Loucy (cell line): Measurements from ENCODE around the gene LRRC28.

ENCODE experiments used
- H2AFZ ChIP-seq: fragments of 200-600 bp; sonication (generic); 2 replicates; pipeline ENCODE4 v1.6.0; 2016; ENCODE audit warnings: antibody characterized with exemption, mild to moderate bottlenecking, low read length, moderate library complexity
- H3F3A ChIP-seq: fragments of 200-600 bp; 2 replicates; pipeline ENCODE4 v1.6.0; 2016; ENCODE audit warnings: antibody characterized with exemption, low read depth, mild to moderate bottlenecking
- H3K27me3 ChIP-seq: fragments of 200-600 bp; sonication (generic); 2 replicates; pipeline ENCODE4 v1.6.1; 2014; ENCODE audit warnings: low read length, mild to moderate bottlenecking; ENCODE audit not compliant: insufficient read depth, poor library complexity, severe bottlenecking
- H3K36me3 ChIP-seq: fragments of 200-600 bp; sonication (generic); 2 replicates; pipeline ENCODE4 v1.6.1; 2016; ENCODE audit warnings: low read length; ENCODE audit not compliant: insufficient read depth
- H3K4me1 ChIP-seq: fragments of 200-600 bp; sonication (generic); 2 replicates; pipeline ENCODE4 v1.5.1; 2014; ENCODE audit warnings: low read length, mild to moderate bottlenecking; ENCODE audit not compliant: insufficient read depth, poor library complexity, severe bottlenecking
- H3K4me2 ChIP-seq: fragments of 200-600 bp; sonication (generic); 2 replicates; pipeline ENCODE4 v1.6.0; 2014; ENCODE audit warnings: antibody characterized with exemption, low read length, low read depth, mild to moderate bottlenecking; ENCODE audit not compliant: poor library complexity, severe bottlenecking
- H3K4me3 ChIP-seq: fragments of 200-600 bp; sonication (generic); 2 replicates; pipeline ENCODE4 v1.5.1; 2014; ENCODE audit warnings: low read length, mild to moderate bottlenecking, mixed read lengths; ENCODE audit not compliant: poor library complexity, severe bottlenecking
- H3K79me2 ChIP-seq: fragments of 200-600 bp; sonication (generic); 2 replicates; pipeline ENCODE4 v1.6.1; 2014; ENCODE audit warnings: low read length; ENCODE audit not compliant: insufficient read depth
- H3K9ac ChIP-seq: fragments of 200-600 bp; sonication (generic); 2 replicates; pipeline ENCODE4 v1.6.0; 2014; ENCODE audit warnings: mild to moderate bottlenecking, low read depth, low read length, moderate library complexity; ENCODE audit not compliant: poor library complexity, severe bottlenecking
- H3K9me2 ChIP-seq: fragments of 200-600 bp; sonication (generic); replicated peaks from 2 replicates; pipeline ENCODE4 v1.6.1; 2016; ENCODE audit warnings: low read depth, low read length, mixed read lengths
- H3K9me3 ChIP-seq: fragments of 200-600 bp; sonication (generic); 2 replicates; pipeline ENCODE4 v1.6.1; 2014; ENCODE audit warnings: mild to moderate bottlenecking, antibody characterized with exemption, low read length, low read depth; ENCODE audit not compliant: insufficient read depth
- H4K20me1 ChIP-seq: fragments of 200-600 bp; sonication (generic); 2 replicates; pipeline ENCODE4 v1.6.0; 2014; ENCODE audit warnings: antibody characterized with exemption, low read length, mild to moderate bottlenecking; ENCODE audit not compliant: insufficient read depth, poor library complexity, severe bottlenecking
- CTCF ChIP-seq: fragments of 200-600 bp; sonication (generic); conservative IDR thresholded peaks from 2 replicates; pipeline ENCODE4 v1.5.1; 2014; ENCODE audit warnings: mild to moderate bottlenecking, antibody characterized with exemption, low read length
- EZH2phosphoT487 ChIP-seq: fragments of 200-600 bp; IDR thresholded peaks from 2 replicates; pipeline ENCODE4 v1.6.1; 2018; ENCODE audit warnings: antibody characterized with exemption, mild to moderate bottlenecking, moderate library complexity, borderline replicate concordance

Gene LRRC28

DNA sequence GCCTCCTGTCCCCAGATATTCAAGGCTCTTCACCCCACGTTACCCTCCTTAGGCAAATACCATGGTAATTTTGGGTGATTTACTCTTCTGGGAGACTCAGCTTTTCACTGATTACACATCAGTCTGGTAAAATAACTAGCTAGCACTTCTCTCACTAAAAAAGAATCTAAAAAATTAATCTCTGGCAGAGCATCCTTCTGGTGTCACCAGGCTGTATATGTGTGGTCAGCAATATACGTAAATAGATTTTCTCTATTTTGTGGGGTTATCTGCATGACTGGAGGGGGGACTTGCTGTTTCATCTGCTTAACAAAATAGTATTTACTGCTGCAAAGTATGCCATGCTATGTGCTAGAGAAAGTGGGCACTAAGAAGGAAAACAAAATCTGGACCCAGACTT, 45.1 kb downstream of the LRRC28 start:
- Histone ChIP-seq H3K79me2 (no peaks in the 10 kb centered on the region), H3K9ac (no peak overlapping the region), H3K4me1 (no peaks in the 10 kb centered on the region), H3K9me2 (no peaks in the 10 kb centered on the region), H3K36me3 (no peaks in the 10 kb centered on the region), H3K27me3 (no peaks in the 10 kb centered on the region), H3K4me3 (no peak overlapping the region), H3K9me3 (no peaks in the 10 kb centered on the region), H3F3A (peaks cover 4% of the 10 kb centered on the region; the same call in 1 of the 2 replicates), H3K4me2 (no peak overlapping the region), H4K20me1 (no peaks in the 10 kb centered on the region), H2AFZ (no peak overlapping the region)
- no peak for TF ChIP-seq EZH2phosphoT487
- no peak for TF ChIP-seq CTCF

- Histone ChIP-seq H3K9me2 (no peaks in the 10 kb centered on the region), H3K36me3 (no peaks in the 10 kb centered on the region), H3K9ac (no peak overlapping the region), H3K9me3 (no peaks in the 10 kb centered on the region), H3K27me3 (no peaks in the 10 kb centered on the region), H3F3A (peaks cover 4% of the 10 kb centered on the region; the same call in 1 of the 2 replicates), H3K4me2 (no peak overlapping the region), H2AFZ (no peak overlapping the region), H3K79me2 (no peaks in the 10 kb centered on the region), H3K4me3 (no peak overlapping the region), H4K20me1 (no peaks in the 10 kb centered on the region), H3K4me1 (no peaks in the 10 kb centered on the region)
- TF ChIP-seq EZH2phosphoT487 = no peak
- no peak for TF ChIP-seq CTCF
Measured at GRCh38 chr15:99303907-99304306, 52.6 kb downstream of the LRRC28 start.

- Histone ChIP-seq H3F3A (no peaks in the 10 kb centered on the region), H3K36me3 (no peaks in the 10 kb centered on the region), H4K20me1 (no peaks in the 10 kb centered on the region), H3K9me3 (no peaks in the 10 kb centered on the region), H3K4me3 (no peak overlapping the region), H3K4me1 (no peaks in the 10 kb centered on the region), H3K9me2 (no peaks in the 10 kb centered on the region), H3K4me2 (no peak overlapping the region), H3K9ac (no peak overlapping the region), H3K27me3 (no peaks in the 10 kb centered on the region), H2AFZ (no peak overlapping the region), H3K79me2 (no peaks in the 10 kb centered on the region)
- TF ChIP-seq CTCF (no peak), EZH2phosphoT487 (no peak)
Measured at GRCh38 chr15:99305761-99306505, 54.7 kb downstream of the LRRC28 start.
